Activated naive CD4-positive, alpha-beta T cell treated with anti-CD3 and anti-CD28 coated beads, Interleukin-2, amount 50 U/mL, for 16 hours (primary cell): ENCODE measurements around the gene TRIM26.
"Not testable (repeated sequence)": the region's sequence is repeated elsewhere in the genome, so short reads cannot be mapped to it uniquely, and the experiment has no call there.

Experiments used
- DNase-seq: peaks from one replicate; pipeline ENCODE4 v3.0.0-alpha.2; 2020

The TRIM26 gene

DNA sequence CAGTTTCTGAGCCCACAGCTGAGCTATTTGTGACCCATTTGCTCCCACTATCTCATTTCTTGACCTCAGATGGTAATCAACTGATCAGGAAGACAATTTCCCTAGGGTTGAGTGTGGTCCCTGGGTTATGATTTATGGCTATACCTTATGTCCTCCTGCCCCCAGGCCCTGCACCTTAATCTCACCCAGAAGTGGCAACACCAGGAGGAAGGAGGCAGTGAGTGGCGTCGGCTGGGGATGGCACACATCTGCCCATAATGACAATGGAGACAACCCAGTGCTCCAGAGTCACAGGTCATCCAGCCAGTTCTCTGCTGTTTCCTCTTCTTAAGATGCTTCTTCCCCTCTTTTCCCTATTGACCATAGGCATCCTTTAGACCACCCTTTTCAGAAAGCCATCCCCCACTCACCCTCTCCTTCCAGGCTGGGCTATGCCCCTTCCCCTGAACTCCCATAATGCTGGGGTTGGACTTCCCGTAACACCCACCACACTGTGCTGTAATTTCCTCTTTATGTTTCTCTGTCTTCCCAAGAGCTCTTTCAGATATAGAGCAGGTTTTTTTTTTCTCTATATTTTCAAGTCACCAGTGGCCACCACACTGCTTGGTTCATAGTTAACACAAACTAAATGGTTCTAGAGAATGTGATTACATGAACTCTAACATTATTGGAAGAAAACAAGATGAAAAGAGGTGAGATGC is 60.1 kb downstream of the TRIM26 start:
- DNase-seq = no peak

DNA sequence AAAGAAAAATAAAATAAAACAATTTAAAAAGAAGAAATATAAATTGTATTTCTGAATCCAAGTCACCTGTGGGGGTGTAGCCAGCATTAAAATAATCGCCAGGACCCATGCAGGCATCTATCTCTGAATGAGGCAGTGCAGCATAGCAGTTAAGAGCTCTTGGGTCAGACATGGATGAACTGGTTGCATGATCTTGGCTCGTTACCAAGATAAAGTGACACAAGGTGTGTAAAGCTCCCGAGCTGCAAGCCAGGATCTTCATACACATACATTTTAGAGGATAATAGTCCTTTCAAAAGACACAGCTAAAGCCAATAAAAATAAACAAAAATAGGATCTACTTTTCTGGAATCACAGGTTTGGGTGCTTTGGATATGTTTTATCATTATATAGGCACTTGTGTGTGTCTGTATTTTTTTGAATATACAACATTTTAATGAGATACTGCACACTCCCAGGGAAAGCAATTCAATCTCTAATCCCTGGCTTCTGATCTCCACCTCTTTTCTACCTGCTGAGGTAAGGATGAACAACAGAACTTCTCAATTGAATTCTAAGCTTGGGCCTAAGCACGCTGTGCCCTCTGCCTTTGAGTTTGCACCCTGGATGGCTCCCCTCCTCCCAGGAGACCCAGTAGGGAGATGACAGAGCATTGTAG is 61.1 kb downstream of the TRIM26 start:
- no peak for DNase-seq

DNA sequence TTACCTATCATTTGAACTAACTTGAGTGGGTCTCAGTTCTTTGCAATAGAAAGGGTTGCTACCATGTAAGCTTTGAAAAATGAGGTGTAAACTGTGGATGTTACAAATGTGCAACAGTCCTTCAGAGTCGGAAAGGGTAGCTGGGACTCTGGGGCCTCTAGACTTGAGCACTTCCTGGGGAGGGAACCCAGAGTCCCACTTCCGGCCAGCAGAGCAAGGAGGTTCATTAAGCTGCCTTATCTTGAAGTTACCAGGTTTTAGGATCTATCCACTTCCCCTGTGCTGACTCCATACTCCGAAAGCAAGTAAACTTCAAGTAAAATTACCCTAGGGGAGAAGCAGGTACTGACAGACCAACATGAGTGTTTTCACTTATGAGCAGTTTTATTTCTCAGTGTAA is 61.6 kb downstream of the TRIM26 start:
- no peak for DNase-seq

DNA sequence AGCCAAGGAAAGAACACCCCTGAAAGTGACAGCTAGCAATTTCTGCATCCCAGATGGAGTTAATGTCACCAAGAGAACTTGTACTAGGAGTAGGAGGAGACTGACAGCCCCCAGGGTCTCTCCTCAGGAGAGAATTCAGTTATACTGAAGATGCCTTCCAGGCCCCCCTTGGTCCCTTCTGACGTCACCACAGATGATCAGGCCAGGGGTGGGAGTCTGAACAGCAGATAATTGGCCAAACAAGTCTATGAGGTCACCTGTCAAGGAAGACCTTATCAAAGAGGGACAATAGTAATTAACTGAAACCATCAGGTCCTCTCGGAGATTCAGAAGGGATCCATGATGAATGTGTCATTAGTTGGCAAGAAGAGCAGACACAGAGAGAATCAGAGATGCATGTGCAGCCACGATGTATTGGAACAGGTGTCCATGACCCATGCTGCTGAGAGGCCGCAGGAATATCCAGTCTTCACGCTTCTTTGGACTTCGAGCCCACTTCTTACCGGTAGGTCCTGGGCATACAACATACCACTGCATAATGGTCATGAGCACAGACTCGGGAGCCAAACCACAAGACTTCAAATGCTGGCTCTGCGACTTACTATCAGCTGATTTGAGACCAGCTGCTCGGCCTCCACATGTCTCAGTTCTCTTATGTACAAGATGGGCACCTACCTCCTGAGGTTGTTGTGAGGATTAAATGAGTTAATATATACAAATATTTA is 62.4 kb downstream of the TRIM26 start:
- DNase-seq = no peak

DNA sequence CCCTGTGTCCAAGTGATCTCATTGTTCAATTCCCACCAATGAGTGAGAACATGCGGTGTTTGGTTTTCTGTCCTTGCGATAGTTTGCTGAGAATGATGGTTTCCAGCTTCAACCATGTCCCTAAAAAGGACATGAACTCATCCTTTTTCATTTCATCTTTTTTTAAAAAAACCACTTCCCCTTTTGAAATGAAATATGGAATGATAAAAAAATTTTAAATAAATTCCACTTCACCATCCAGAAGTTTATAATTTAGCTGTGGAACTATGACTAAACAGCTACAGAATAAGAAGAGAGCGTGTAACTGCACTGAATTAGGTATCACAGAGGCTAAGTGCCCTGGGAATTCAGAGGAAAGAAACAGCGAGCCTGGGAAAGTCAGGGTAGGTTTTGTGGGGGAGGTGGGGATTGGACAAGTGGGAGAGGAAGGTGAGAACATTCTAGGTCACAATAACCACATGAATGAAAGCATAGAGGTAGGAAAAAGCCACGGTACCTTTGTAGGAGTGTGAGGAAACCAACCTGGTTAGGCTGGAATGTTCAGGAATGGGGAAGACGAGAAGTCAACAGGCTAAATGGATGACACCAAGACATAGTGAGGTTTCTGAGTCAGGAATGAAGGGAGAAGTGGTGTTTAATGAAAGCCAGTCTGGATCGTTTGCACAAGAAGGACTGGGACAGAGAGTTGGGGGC is 63.2 kb downstream of the TRIM26 start:
- no peak for DNase-seq

DNA sequence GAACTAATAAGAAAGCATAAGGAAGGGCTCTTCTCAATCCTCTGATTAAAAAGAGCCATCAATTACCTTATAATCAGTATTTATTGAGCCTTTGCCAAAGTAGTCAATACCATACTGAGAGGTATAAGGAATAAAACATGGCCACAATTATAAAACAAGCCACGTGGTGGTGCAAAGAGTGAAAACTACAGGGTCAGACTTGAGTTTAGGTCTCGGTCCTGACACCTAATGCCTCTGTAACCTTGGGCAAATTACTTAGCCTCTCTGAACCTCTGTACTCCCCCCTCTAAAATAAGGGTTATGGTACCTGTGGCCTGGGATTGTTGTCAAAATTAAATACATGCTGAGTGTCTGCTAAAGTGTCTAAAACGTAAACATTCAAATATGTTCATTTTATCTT is 64.0 kb downstream of the TRIM26 start:
- DNase-seq = no peak

DNA sequence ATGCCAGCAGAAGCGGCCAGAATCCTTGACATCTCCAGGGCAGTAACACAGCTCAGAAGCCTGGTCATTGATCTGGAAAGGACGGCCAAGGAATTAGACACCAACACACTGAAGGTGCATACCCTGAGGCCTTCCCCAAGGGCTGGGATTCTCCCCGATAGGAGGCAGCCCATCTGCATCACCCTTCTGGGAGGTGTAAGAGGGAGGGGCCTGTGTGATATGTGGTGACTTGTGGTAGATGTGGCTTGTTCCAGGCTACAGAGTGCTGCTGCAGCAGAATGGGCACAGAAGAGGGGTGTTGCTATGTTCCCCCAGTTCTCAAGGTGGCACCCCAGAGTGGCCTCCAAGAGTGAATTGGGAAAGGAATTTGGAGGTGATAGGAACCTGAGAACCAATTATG is 66.1 kb downstream of the TRIM26 start:
- no peak for DNase-seq

DNA sequence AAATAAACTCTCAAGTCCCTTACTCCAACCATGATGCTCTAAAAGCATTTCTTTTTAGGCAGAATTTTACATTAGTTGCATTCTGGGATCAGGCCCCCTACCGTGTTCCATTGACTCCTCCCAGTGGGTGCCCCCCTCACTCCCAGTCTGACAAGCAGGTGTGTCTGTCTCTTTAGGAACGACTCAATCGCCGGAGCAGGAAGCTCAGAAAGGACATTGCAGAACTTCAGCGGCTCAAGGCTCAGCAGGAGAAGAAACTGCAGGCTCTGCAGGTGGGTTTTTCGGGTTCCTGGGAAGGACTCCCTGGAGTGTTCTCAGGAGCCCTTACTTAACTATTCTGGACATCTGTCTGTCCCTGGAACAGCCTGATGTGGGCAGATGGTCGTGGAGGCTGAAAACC is 67.4 kb downstream of the TRIM26 start:
- DNase-seq = no peak

DNA sequence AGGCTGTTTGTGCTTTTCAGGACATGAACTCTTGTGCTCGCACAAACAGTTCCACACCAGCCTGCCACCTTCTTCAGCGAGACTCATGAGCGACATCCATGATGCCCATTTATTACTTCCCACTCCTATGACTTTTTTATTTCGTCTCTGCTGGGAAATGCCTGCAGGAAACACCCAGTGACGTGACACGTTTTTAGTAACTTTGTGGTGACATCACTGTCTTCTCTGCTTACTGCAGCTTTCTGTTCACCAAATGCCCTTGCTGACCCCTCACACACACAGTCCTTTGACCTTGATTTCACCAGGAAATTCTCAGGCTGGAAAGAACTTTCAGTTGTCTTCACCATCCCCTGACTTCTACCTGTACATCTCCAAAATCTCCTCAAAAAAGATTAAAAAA is 68.4 kb downstream of the TRIM26 start:
- DNase-seq = no peak

DNA sequence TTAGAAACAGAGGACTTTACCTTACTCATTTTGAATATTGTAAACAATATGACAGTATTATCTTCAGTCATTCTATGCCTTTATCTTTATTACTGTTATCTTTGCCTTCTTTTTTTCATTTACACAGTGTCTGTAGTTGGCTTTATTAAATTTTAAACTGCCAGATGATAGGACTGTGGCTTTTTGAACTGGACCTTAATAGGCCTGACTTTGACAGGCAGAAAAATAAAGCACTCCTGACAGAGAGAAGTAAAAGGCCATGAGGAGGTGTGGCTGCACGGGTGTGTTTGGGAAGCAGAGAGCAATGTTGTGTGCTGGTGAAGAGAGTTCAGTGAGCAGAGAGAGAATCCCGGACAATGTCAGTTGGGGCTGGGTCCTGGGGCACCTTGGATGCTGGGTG is 69.4 kb downstream of the TRIM26 start:
- no peak for DNase-seq

DNA sequence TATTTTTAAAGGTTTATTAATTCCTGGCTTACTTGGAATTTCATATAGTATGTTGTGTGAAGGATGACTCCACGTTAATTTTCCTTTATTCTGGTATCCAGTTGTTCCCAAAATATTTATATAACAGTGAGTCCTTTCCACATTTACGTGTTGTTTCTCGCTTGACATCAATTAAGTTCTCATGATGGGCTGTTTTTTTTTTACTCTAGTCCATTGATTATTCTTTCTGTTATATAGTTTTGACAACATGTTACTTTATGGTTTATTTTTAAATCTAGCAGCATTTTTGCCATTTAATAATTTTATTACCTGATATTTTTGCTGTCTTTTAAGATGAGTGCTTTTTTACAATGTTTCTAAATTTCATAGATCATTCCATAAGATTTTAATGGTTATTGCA is 70.5 kb downstream of the TRIM26 start:
- DNase-seq = no peak

DNA sequence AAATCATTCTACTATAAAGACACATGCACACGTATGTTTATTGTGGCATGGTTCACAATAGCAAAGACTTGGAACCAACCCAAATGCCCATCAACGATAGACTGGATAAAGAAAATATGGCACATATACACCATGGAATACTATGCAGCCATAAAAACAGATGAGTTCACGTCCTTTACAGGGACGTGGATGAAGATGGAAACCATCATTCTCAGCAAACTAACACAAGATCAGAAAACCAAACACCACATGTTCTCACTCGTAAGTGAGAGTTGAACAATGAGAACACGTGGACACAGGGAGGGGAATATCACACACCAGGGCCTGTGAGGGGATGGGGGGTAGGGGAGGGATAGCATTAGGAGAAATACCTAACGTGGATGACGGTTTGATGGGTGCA is 73.0 kb downstream of the TRIM26 start:
- not testable (repeated sequence) for DNase-seq

DNA sequence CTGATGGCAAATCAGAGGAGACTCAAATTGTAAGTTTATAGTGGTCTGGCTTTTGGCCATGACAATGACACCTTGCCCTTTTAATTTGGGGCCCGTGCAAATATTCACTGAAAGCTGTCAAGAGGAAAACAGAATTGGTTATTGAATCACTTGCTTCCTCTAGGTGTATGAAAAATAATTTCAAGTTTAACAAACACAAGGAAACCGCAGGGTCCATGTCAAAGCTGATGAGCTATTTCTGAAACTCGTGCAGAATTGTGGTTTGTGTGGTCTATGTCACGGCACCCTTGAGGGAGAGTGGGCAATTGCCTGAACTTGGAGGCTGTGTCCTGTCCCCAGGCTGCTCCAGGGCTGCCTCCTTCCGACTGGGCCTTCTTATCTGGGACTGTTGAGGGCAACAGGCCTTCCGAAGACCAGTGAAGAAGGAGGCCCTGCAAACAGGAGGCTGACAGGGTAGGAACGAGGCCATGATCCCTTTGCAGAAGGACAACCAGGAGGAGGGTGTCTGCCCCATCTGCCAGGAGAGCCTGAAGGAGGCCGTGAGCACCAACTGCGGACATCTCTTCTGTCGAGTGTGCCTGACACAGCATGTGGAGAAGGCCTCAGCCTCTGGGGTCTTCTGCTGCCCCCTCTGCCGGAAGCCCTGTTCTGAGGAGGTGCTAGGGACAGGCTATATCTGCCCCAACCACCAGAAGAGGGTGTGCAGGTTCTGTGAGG is 76.5 kb downstream of the TRIM26 start:
- DNase-seq = no peak

DNA sequence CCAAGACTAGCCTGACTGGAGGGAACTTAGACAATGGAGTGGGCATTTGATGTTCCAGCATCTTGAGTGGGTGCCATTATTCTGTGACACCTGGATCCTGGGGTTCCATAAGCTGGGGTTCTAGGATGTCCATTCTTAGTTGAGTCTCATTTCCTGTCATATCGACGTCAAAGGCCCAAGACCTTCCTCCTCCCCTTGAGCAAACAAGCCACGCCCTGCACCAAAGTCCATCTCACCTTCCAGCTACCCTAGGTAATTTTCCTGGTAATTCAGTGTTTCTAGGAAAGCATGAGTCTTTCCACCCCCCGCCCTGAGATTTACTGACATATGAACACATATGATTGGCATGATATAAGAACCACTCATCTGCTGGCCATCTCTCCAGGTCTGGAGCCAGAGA is 77.4 kb downstream of the TRIM26 start, which contains the start of gene TRIM40:
TRIM40 (plus strand) TSS at position 384 of the 400 bp plus-strand sequence. CDS start 897 bp downstream, outside the sequence.
- no peak for DNase-seq

DNA sequence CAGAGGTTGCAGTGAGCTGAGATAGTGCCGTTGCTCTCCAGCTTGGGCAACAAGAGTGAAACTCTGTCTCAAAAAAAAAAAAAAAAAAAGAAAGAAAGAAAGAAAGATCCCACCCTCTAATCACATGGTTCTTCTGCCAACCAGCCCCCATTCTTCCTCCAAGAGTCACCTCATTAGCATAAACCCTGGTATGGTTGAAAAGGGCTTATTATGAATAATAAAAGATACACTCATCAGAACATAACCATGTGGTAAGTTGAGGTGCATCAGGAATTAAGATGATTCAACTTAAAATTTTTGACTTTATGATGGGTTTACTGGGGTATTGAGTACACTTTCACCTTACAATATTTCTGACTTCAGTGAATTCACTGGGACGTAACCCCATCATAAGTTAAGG is 78.1 kb downstream of the TRIM26 start:
- DNase-seq = no peak
